ENCODE data around the gene METTL1.

METTL1 gene

GRCh38 chr12:57753756-57754337 lies 18.1 kb downstream of the METTL1 start:
- TF ChIP-seq JUND (IDR thresholded peaks at IDR 0.05; ENCODE audit: low read depth) = no peak
- DNase-seq (ENCODE audit: low read depth in 1 of 2, low spot score in 1 of 2) = no peak

DNA sequence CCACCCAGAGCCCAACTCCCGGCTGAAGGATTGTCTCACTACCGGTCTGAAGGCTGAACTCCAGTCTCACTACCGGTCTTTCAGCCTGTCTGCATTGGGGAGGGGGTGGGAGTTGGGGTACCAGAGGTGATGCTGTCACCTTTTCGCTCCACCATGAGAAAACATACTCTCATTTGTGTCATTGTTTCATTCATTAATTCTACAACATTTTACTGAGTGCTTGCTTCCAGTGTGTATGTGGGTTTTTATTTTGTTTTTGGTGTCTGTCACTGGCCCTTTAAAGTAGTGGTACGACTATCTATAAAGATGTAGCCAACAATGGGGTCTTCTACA lies 19.3 kb downstream of the METTL1 start:
- in situ Hi-C loops (cut with HindIII; ENCODE audit: low pct_unique_long_range_greater_than_20kb, low sequenced_read_pairs) = no loop called here

More at GRCh38 chr12:57753756-57754337, 18.1 kb downstream of the METTL1 start:
- in situ Hi-C loops (cut with HindIII; ENCODE audit: low pct_unique_long_range_greater_than_20kb, low sequenced_read_pairs) = no loop called here

DNA sequence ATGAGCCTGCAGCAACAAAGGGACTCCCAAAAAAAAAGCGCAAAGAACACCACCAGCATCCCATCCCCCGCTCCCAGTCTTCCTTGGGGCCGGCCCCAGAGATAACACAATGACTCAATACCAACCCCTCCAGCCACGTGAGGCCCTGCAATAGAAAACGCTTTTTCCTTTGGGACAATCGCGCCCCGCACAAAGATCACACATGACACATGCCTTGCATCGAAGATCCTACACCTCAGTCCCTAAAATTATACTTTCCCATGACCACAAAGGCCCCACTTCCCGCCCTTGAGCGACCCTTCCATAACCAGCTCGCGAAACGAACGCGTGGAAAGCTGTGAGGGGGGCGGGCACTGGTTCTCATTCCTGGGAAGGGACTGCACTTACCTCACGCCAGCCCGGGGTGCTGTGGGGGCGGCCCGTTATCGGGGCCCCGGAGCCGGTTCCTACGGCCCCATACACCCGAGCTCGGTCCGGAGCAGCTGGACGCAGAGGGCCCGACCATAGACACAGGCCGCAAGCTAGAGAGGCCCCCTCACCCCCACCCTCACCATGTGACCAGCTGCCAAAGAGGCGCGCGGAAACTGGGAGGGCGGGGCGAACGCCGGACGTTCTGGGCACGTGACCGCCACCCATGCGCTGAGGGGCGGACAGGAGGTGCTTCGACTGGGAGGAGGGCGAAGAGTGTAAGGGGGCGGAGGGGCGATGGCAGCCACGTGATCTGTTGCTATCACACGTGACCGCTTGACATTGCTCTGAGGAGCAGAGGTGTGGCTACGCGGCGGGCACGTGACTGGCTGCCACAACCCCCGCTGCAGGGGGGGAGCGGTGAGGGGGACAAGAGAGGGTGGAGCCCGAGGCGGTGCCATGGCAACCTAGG lies 19.9 kb downstream of the METTL1 start, which contains the start of gene CDK4:
Gene CDK4, minus strand, starts transcription at position 523 of the 880 bp plus-strand sequence. CDS start 593 bp downstream, outside the sequence.
- no peak for TF ChIP-seq JUND (IDR thresholded peaks at IDR 0.05; ENCODE audit: low read depth)
- in situ Hi-C loops (cut with HindIII; ENCODE audit: low pct_unique_long_range_greater_than_20kb, low sequenced_read_pairs) = no loop called here
- peak; percentile 91 to 100 for DNase-seq (ENCODE audit: low read depth in 1 of 2, low spot score in 1 of 2)

More for the DNA sequence above, 19.3 kb downstream of the METTL1 start:
- no peak for DNase-seq (ENCODE audit: low read depth in 1 of 2, low spot score in 1 of 2)
- no peak for TF ChIP-seq JUND (IDR thresholded peaks at IDR 0.05; ENCODE audit: low read depth)

DNA sequence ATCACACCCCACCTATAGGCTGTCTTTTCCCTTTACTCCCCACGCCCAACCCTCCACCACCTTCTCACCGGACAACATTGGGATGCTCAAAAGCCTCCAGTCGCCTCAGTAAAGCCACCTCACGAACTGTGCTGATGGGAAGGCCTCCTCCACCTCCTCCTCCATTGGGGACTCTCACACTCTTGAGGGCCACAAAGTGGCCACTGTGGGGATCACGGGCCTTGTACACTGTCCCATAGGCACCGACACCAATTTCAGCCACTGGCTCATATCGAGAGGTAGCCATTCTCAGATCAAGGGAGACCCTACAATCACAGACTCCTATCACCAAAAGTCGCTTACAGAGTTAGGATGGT lies 20.5 kb downstream of the METTL1 start:
- no peak for DNase-seq (ENCODE audit: low read depth in 1 of 2, low spot score in 1 of 2)
- in situ Hi-C loops (cut with HindIII; ENCODE audit: low pct_unique_long_range_greater_than_20kb, low sequenced_read_pairs) = no loop called here
- no peak for TF ChIP-seq JUND (IDR thresholded peaks at IDR 0.05; ENCODE audit: low read depth)

DNA sequence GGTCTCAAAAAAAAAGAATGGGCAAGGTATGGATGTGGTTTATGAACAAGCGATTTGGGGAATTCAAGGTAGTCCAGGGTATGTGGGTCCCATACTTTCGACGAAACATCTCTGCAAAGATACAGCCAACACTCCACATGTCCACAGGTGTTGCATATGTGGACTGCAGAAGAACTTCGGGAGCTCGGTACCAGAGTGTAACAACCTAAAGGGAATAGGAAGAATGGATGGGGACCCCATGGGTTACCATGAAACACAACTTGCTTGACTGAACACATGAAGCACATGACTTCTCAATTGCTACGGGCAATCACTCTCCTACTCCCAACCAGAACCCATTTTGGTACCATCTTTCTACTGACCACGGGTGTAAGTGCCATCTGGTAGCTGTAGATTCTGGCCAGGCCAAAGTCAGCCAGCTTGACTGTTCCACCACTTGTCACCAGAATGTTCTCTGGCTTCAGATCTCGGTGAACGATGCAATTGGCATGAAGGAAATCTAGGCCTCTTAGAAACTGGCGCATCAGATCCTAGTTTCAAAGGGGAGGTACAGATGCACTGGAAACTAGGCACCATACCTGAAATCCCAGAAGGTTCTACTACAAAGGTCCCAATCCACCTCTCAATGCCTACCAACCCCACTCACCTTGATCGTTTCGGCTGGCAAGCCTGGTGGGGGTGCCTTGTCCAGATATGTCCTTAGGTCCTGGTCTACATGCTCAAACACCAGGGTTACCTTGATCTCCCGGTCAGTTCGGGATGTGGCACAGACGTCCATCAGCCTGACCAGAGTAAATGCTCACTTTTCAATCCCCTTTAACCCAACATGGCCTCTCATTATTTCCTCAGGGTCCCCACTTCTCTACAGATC lies 21.1 kb downstream of the METTL1 start:
- DNase-seq (ENCODE audit: low read depth in 1 of 2, low spot score in 1 of 2) = no peak
- no peak for TF ChIP-seq JUND (IDR thresholded peaks at IDR 0.05; ENCODE audit: low read depth)
- in situ Hi-C loops (cut with HindIII; ENCODE audit: low pct_unique_long_range_greater_than_20kb, low sequenced_read_pairs) = no loop called here

- no peak for DNase-seq (ENCODE audit: low read depth in 1 of 2, low spot score in 1 of 2)
- no peak for TF ChIP-seq JUND (IDR thresholded peaks at IDR 0.05; ENCODE audit: low read depth)
- in situ Hi-C loops (cut with HindIII; ENCODE audit: low pct_unique_long_range_greater_than_20kb, low sequenced_read_pairs) = no loop called here
Measured at GRCh38 chr12:57749061-57749460, 22.8 kb downstream of the METTL1 start.

DNA sequence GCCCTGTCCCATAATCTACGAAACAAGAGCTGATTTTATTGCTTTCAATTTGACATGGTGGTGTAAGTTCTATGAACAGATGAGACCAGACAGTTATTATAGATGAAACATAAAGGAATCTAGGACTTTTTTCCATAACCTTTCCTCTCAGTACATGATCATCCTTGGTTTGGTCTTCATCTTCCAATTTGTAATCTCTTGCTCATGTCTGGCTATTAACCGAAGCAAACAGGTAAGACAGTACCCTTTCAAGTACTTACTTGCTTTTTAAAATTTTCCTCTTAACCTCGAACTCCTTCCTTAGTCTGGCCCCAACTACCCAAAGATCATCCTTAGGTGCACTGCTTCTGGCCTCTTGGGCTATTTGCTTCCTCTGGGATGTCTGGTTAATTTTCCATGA lies 25.9 kb downstream of the METTL1 start:
- DNase-seq (ENCODE audit: low read depth in 1 of 2, low spot score in 1 of 2) = no peak
- in situ Hi-C loops (cut with HindIII; ENCODE audit: low pct_unique_long_range_greater_than_20kb, low sequenced_read_pairs) = no loop called here
- TF ChIP-seq JUND (IDR thresholded peaks at IDR 0.05; ENCODE audit: low read depth) = no peak

DNA sequence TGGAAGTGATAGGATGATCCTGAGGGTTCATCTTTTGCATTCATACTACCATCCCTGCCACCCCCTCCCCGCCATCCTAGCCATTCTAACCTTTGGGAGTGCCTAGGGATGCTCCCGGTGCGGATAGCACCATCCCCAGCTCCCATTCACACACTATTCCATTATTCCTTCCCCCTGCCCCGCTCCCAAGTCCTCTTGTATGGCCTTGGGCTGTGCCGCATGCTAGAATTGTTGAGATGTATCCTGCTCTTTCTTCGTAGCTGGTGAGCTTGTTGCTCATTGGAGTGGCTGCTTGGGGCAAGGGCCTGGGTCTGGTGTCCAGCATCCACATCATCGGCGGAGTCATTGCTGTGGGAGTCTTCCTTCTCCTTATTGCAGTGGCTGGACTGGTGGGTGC lies 26.4 kb downstream of the METTL1 start:
- no peak for TF ChIP-seq JUND (IDR thresholded peaks at IDR 0.05; ENCODE audit: low read depth)
- in situ Hi-C loops (cut with HindIII; ENCODE audit: low pct_unique_long_range_greater_than_20kb, low sequenced_read_pairs) = no loop called here
- DNase-seq (ENCODE audit: low read depth in 1 of 2, low spot score in 1 of 2) = no peak

GRCh38 chr12:57744777-57745484 lies 27.0 kb downstream of the METTL1 start, which contains the start of gene TSPAN31:
Gene TSPAN31 (plus strand): TSS chr12:57745039. CDS start chr12:57745155, 116 bp downstream.
- TF ChIP-seq JUND (IDR thresholded peaks at IDR 0.05; ENCODE audit: low read depth) = no peak
- in situ Hi-C loops (cut with HindIII; ENCODE audit: low pct_unique_long_range_greater_than_20kb, low sequenced_read_pairs) = no loop called here
- DNase-seq (ENCODE audit: low read depth in 1 of 2, low spot score in 1 of 2) = peak; percentile 95 to 100

DNA sequence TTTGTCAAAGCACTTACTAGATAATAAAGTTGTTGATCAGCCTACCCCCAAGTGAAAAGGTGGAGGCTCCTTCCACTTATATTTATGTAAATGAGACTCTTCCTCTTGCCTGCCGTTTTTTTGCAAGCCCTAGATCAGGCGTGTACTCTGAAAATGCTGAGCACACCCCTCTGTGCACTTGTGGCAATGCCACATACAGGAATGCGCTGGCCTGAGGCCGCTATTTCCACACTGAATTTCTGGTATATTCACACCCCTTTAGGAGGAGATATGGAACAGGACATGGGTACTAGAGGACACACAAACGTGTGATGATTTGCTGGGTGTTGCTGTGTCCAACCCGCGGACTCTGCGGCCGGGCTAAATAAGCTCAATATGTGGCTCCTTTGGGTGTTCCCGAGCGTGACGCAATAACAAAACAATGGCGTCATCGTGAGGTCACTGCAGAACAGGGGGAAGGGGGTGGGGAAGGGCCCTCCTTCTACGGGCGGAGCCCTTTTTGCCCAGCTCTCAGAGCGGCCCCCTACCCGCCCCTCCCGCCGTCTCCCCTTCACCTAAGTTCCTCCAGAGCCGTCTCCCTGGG lies 27.6 kb downstream of the METTL1 start:
- no peak for DNase-seq (ENCODE audit: low read depth in 1 of 2, low spot score in 1 of 2)
- no peak for TF ChIP-seq JUND (IDR thresholded peaks at IDR 0.05; ENCODE audit: low read depth)

GRCh38 chr12:57743769-57744168 lies 28.1 kb downstream of the METTL1 start:
- no peak for DNase-seq (ENCODE audit: low read depth in 1 of 2, low spot score in 1 of 2)
- TF ChIP-seq JUND (IDR thresholded peaks at IDR 0.05; ENCODE audit: low read depth) = no peak
- in situ Hi-C loops (cut with HindIII; ENCODE audit: low pct_unique_long_range_greater_than_20kb, low sequenced_read_pairs) = no loop called here

More for the DNA sequence above, 27.6 kb downstream of the METTL1 start:
- in situ Hi-C loops (cut with HindIII; ENCODE audit: low pct_unique_long_range_greater_than_20kb, low sequenced_read_pairs) = no loop called here

All from T47D (cell line).